ENCODE measurements around the gene MMP24OS.
"Not testable (repeated sequence)": the region's sequence is repeated elsewhere in the genome, so short reads cannot be mapped to it uniquely, and the experiment has no call there.

The MMP24OS gene

DNA sequence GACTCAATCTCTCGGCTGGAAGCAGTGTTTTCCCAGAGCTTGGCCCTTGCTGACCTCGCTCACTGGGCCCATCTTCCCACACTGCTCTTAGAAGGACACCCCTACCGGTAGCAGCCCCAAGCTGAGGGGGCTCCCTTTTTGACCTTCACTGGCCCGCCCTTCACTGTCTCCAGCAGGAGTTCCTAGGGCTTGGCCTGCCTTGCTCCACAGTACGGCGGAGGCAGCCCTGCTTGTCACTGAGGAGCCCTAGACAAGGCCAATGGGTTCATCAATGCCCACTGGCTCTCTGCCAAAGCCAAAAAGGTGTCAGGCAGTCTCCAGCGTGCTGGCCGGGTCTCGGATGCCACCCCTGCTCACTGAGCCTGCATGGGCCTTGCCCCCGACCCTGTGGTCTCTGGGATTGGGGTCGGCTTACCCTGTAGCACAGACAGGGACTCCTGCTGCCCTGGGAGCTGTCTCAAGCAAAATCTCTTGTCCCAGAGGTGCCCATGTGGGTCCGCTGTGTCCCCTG is 2.1 kb downstream of the MMP24OS start:
- no peak for DNase-seq (ENCODE audit: low spot score)

DNA sequence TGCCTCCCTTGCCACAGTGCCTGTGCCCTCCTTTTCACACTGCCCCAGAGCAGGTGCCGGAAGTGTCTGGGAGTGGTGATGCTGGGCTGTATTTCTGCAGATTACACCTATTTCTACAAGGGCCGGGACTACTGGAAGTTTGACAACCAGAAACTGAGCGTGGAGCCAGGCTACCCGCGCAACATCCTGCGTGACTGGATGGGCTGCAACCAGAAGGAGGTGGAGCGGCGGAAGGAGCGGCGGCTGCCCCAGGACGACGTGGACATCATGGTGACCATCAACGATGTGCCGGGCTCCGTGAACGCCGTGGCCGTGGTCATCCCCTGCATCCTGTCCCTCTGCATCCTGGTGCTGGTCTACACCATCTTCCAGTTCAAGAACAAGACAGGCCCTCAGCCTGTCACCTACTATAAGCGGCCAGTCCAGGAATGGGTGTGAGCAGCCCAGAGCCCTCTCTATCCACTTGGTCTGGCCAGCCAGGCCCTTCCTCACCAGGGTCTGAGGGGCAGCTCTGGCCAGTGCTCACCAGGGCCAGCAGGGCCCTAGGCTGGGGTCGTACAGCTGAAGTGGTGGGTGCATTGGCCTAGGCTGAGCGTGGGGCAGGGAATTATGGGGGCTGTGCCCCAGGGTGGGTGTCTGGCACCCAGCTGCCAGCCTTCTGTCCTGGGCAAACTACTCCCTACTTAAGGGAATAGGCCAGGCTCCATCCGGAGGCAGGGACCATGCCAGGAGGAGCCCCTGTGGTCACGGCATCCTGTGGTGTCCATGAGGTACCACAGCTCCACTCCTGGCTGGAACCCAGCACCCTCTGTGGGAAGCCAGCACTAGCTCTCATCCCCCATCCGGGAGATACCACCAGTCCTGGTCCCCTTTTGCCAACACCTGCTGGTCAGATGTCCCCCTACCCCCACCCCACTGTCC is 3.5 kb downstream of the MMP24OS start:
- DNase-seq (ENCODE audit: low spot score) = no peak

DNA sequence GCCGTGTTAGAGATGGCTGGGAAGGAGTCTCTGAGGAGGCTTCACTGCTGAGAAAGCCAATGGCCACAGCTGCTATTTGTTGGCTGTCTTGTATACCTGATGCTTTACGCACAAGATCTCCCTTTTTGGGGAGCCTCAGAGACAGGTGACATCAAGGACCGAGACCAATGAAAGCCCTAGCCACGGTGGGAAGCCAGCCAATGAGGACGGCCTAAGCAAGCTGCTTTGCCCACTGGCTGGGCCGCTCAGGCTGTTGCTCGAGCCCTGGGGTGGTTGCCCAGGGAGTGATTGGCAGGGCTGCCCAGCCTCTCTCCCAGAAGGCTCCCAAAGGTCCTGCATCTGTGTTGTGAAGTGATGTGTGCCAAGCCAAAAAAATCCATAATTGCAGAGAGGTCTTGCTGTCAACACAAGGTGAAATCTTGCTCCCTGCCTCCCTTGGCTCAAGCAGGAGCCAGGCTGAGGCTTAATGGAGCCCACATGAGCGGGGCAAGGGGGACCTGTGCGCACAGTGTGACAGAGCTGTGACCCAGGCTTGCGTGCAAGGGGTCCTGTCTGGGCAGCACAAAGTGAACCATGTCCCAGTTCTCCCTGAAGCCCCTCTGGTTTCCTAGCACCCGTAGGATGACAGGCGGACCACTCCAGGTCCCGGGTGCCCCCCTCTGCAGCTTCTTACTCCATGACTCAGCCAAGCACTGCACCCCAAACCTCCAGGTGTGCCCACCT is 4.3 kb downstream of the MMP24OS start:
- no peak for DNase-seq (ENCODE audit: low spot score)

DNA sequence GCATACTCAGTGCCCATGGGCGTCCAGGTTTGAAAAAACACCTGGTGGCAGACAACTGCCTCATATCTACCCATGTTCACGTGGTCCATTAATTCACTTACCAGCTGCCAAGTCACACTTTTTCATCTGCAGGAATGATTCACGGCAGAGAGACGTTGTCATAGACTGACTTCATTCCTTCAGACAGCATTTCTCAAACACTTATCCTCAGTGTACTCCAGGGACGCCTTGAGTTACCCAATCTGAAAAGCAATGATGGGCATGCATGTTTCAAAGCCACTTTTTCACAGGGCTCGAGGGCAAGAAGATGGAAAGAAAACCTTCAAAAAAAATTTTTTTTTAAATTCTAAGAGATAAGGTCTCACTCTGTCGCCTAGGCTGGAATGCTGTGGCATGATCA is 6.0 kb downstream of the MMP24OS start:
- DNase-seq (ENCODE audit: low spot score) = no peak

DNA sequence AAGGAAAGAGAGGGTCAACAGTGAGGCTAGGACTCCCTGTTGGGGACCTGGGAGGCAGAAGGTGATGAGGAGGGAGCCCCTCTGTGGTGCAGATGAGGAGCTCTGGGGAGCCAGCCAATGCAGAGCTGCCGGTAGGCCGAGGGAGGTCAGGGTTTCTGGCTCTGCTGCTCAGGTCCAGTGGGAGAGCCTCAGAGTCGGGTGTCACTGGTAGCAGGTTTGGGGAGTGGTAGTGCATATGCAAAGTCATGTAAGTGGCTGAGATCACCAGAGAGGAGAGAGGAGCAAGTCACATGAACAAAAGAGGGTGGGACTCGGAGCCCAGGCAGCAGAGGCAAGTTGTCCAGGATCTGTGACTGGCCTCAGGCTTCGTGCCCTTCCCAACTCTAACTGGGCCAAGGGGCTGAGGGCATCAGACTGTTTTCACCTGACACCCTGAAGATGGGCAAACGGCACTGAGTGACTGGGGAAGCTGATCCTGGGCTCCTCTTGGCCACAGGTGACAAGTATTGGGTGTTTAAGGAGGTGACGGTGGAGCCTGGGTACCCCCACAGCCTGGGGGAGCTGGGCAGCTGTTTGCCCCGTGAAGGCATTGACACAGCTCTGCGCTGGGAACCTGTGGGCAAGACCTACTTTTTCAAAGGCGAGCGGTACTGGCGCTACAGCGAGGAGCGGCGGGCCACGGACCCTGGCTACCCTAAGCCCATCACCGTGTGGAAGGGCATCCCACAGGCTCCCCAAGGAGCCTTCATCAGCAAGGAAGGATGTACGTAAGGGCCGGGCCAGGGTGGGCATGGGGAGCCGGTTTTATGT is 6.6 kb downstream of the MMP24OS start:
- no peak for DNase-seq (ENCODE audit: low spot score)

DNA sequence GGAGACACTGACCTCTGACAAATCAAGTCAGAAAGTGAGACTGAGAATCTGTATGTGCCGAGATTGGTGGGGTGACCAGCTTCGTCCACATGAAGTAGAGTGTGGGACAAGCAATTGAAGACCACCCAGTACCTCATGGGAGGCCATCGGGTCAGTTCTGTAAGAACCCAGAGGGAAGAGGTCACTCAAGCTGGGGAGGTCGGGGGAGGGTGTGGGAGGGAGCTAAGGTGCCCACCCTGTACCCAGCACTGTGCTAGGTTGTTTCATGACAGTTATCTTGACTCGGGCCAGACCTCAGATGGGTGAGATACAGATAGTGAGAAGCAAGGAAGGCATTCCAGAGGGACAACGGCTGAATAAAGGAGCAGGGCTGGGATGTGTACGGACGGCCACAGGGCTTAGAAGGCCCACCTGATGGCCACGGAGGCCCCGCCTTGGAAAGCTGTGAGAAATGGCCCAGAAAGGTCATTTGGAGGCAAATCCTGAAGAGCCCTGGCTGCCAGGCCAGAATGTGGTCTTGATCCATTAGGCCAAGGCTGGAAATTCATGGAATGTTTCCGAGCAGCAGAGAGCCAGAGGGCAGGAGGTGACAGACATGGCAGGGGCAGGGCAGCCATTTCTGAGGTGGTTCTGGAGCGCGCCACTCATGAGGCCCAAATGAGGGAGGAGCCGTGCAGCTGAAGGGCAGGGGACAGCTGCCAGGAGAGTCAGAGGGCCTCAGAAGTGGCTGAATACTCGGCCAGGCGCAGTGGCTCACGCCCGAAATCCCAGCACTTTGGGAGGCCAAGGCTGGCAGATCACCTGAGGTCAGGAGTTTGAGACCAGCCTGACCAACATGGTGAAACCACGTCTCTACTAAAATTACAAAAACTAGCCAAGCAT is 7.7 kb downstream of the MMP24OS start:
- no peak for DNase-seq (ENCODE audit: low spot score)

DNA sequence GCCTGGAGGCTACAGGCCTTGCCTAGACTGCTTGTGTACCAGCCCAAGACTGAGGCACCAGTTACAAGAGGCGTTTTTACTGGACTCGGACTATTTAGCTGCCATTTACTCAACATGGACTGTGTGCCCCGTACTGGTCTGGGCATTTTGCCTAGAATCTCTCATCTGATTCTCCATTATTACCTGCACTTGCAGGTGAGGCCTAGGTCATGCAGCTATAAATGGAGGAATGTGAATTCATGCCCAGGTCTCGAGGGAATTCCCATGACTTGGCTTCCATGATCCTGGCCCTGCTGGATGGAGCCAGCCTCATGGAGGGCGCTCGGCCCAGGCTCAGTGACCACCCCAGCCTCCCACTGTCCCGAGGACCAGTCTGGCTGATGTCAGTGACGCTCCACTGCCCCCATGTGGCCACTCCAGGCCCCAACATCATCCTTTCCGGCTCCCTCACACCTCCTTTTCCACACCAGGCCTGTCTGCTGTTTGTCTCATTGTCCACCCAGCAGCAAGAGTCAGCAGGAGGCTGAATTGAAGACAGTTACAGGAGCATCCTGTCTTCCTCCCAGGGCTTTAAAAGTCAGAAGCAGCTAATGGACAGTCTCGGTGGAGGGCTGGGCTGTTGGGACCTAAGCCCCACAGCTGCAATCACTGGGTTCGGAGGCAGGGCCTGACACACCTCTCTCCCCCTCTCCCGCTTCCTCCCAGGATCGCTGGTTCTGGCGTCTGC is 8.7 kb downstream of the MMP24OS start:
- DNase-seq (ENCODE audit: low spot score) = peak; percentile 86

DNA sequence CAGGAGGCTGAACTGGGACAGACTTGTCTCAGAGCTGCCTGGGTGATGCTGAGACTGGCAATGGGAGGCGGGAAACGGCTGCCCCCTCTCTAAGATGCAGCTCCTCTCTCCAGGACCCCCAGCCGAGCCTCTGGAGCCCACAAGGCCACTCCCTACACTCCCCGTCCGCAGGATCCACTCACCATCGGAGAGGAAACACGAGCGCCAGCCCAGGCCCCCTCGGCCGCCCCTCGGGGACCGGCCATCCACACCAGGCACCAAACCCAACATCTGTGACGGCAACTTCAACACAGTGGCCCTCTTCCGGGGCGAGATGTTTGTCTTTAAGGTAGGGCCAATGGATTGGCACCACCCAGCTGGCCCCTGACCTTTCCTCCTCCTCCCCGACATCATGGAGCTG is 10.8 kb downstream of the MMP24OS start:
- DNase-seq (ENCODE audit: low spot score) = no peak

DNA sequence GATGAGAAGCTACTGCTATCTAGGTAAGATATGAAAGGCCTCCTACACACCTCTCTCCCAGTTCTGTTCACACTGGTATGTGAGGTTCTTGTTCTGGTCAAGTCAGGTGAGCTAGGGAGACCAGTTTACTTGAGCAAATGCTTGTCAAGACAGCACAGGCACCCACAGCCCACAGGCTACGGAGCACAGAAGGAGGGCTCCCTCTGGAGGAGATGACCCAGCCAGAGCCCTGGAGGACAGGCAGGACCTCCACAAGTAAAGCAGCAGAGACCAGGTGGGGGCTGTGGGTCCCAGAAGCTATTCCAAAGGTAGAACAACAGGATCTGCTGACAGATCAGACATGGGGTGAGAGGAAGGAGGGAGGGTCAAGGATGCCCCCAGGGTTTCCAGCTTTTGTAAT is 13.2 kb downstream of the MMP24OS start:
- no peak for DNase-seq (ENCODE audit: low spot score)

DNA sequence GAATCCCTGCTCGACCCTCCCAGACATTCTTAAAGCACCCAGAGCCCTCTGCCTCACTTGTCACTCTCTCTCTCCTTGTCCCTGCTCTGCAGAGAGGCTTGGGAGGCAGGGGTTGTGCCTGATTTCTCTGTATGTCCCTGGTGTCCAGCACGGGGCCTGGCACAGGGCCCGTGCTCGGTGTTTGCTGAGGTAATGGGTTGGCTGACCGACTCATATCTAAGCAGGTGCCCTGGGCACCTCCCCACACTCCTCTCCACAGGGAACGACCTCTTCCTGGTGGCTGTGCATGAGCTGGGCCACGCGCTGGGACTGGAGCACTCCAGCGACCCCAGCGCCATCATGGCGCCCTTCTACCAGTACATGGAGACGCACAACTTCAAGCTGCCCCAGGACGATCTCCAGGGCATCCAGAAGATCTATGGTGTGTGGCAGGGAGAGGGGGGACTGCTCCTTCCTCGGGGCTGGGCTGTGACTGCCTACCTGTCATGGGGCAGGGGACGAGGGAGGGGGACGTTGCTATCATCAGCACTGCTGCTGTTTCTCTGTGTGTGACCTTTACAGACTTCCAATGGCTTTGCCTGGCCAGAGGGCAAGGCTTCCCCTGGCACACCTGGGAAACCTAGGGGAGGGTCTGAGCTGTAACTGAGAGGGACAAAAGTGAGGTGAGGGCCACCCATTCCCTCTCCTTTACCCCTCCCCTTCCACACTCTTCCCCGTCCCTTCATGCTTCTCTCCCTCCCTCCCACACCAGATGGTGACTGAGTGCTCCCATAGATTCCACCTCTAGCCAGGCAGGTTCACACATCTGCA is 14.2 kb downstream of the MMP24OS start:
- DNase-seq (ENCODE audit: low spot score) = no peak

DNA sequence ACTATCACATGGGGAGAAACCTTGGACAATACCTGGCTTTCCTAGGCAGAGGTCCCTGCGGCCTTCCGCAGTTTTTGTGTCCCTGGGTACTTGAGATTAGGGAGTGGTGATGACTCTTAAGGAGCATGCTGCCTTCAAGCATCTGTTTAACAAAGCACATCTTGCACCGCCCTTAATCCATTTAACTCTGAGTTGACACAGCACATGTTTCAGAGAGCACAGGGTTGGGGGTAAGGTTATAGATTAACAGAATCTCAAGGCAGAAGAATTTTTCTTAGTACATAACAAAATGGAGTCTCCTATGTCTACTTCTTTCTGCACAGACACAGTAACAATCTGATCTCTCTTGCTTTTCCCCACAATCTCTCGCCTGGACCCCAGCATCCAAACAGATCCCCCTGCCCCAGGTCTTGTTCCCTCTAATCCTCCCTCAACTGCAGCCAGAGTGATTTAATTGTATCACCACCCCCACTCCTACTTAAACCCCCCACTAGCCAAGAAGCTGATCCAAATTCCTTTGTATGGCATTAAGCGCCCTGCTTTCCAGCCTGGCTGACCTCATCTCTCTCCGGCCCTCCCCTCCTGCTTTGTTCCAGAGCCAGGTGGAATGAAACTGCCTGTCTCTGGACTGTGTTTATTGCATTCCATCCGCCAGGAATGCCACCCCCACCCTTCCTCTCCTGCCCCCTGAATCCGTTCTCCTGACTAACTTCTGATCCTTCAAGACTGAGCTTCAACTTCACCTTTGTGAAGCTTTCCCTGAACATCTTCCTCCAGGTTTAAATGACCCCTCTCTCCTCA is 15.0 kb downstream of the MMP24OS start:
- DNase-seq (ENCODE audit: low spot score) = peak; percentile 85

DNA sequence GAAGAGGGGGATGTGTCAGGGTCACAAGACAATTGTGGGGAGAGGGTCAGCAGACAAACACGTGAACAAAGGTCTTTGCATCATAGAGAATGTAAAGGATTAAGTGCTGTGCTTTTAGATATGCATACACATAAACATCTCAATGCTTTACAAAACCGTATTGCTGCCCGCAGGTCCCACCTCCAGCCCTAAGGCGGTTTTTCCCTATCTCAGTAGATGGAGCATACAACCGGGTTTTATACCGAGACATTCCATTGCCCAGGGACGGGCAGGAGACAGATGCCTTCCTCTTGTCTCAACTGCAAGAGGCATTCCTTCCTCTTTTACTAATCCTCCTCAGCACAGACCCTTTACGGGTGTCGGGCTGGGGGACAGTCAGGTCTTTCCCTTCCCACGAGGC is 15.6 kb downstream of the MMP24OS start:
- DNase-seq (ENCODE audit: low spot score) = not testable (repeated sequence)

DNA sequence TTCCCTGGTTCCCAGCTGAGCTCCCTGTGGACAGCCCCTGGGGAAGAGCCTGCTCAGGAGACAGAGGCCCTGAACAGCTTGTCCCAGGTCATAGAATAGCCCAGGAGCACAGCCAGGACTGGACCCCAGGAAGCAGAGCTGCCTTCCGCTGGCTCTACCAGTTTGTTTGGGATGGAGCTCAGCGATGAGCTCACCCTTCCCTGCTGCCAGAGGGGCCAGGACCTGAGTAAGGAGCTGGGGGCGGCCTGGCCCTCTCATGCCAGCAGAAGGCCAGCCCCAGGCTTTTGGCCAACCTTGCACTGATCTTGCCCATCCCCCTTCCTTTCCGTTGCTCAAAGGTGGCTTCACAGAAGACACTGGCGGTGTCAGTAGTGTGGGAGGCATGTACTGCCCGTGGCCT is 17.5 kb downstream of the MMP24OS start:
- DNase-seq (ENCODE audit: low spot score) = no peak

DNA sequence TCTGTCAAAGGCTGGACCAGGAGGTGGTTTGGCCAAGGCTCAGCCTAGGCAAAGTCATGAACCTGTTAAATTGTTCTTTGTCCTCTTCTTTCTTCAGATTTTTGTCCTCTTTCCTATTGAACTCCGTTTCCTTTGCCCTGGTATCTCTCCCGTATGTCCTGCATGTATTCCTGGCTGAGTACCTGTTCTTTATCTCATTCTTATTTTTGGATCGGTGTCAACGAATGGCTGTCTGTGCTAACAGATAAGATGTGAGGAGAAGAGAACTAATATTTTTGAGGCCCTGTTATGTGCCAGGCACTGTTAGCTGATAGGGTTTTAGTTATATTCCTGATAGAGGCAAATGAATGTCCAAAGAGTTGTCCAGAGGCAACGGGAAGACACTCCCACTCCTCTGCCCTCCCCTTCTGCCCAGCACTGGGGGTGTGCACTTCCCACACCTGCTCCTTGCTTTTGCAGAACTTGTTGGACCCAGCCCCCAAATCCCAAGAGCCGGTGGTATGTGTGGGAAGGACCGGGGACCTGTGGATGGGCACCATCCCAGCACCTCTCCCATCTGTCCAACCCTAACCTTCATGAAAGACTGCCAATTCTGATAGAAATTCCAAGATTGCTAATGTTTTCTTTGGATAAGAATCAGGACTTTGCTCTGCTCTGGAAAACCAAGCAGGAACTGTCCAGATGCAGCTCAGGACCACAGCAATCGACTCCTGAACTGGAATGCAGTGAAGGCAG is 20.6 kb downstream of the MMP24OS start:
- DNase-seq (ENCODE audit: low spot score) = no peak

DNA sequence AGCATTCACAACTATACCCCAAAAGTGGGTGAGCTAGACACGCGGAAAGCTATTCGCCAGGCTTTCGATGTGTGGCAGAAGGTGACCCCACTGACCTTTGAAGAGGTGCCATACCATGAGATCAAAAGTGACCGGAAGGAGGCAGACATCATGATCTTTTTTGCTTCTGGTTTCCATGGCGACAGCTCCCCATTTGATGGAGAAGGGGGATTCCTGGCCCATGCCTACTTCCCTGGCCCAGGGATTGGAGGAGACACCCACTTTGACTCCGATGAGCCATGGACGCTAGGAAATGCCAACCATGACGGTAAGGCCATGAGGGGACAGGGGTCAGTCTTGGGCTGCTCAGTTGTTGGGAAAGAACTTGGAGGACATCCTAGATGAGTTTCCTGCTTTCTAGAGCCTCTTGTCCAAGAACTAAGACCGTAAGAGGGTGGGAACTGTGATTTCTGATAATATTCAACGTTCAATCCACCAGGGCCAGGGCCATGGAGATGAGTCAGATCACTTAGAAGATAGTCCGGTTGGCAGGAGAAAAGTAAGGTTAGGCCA is 23.4 kb downstream of the MMP24OS start:
- DNase-seq (ENCODE audit: low spot score) = no peak

DNA sequence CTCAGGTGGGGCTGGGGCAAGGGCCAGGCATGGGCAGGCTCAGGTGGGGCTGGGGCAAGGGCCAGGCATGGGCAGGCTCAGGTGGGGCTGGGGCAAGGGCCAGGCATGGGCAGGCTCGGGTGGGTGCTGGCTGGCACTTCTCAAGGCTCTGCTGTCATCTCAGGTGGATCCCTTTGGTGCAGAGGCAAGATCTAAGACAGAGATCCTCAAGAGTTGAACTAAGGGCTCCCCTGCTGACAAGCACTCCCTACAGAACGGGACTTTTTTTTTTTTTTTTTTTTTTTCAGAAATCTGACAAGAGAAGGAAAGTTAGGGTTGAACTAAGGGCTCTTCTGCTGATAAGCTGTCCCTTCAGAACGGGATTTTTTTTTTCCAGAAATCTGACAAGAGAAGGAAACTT is 24.9 kb downstream of the MMP24OS start:
- DNase-seq (ENCODE audit: low spot score) = no peak

DNA sequence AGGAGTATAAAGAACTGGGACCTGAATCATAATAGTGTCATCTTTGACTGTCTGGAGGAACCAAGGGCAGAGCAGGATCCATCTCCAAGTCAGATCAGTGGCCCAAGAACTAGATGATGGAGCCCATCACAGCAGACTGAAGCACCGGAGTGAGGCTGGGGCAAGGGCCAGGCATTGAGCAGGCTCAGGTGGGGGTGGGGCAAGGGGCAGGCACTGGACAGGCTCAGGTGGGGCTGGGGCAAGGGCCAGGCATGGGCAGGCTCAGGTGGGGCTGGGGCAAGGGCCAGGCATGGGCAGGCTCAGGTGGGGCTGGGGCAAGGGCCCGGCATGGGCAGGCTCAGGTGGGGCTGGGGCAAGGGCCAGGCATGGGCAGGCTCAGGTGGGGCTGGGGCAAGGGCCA is 25.3 kb downstream of the MMP24OS start:
- not testable (repeated sequence) for DNase-seq (ENCODE audit: low spot score)

DNA sequence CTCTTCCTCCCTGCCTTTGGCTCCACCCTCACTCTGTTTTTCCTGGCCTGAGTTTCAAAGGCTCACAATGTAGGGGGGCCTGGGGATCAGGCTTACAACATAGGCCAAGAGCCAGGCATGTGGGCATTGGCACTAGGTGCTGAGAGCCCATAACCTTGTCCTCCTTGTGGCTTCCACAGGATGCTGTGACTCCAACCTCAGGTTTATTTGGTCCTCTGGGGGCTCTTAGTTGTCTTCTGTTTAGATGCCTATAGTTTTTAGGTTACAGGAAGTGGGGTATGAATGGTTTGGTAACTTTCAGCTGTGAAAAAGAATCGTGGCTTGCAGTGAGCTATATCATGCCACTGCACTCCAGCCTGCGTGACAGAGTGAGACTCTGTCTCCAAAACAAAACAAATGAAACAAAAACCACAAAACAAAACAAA is 25.9 kb downstream of the MMP24OS start:
- no peak for DNase-seq (ENCODE audit: low spot score)

Measured in GM03348 (cell line).